SU-DHL-6 (cell line): ENCODE results near the gene EPHB3.

ENCODE experiments used
- H2AFZ ChIP-seq: fragments of 200-600 bp; sonication (generic); 2 replicates; pipeline ENCODE4 v1.6.1; 2014; ENCODE audit warnings: low read depth, mild to moderate bottlenecking, moderate library complexity, mixed read lengths, antibody characterized with exemption, low read length; ENCODE audit not compliant: severe bottlenecking
- H3F3A ChIP-seq: fragments of 200-600 bp; shearing (Covaris generic); 2 replicates; pipeline ENCODE4 v1.6.0; 2016; ENCODE audit warnings: antibody characterized with exemption, mild to moderate bottlenecking; ENCODE audit not compliant: insufficient read depth
- H3K27ac ChIP-seq: fragments of 200-600 bp; sonication (generic); 2 replicates; pipeline ENCODE4 v1.5.1; 2016; ENCODE audit warnings: low read depth, mild to moderate bottlenecking, low read length, moderate library complexity, mixed read lengths
- H3K27me3 ChIP-seq: fragments of 200-600 bp; sonication (generic), shearing (Covaris generic); 2 replicates; pipeline ENCODE4 v1.6.0; 2014; ENCODE audit warnings: mild to moderate bottlenecking, low read length
- H3K36me3 ChIP-seq: fragments of 200-600 bp; sonication (generic); 2 replicates; pipeline ENCODE4 v1.6.1; 2014; ENCODE audit warnings: mild to moderate bottlenecking, low read length, mixed read lengths
- H3K4me2 ChIP-seq: fragments of 300-600, 200-600 bp; shearing (Covaris generic), sonication (generic); 2 replicates; pipeline ENCODE4 v1.6.0; 2014; ENCODE audit warnings: low read length, low read depth, mild to moderate bottlenecking; ENCODE audit not compliant: poor library complexity, severe bottlenecking
- H3K4me3 ChIP-seq: fragments of 200-600 bp; sonication (generic); 2 replicates; pipeline ENCODE4 v1.5.1; 2014; ENCODE audit warnings: antibody characterized with exemption, low read length, mild to moderate bottlenecking, mixed read lengths; ENCODE audit not compliant: insufficient read depth, poor library complexity, severe bottlenecking
- H3K79me2 ChIP-seq: fragments of 200-600 bp; sonication (generic); 2 replicates; pipeline ENCODE4 v1.6.1; 2014; ENCODE audit warnings: mild to moderate bottlenecking, low read length, moderate library complexity; ENCODE audit not compliant: insufficient read depth
- H3K9ac ChIP-seq: fragments of 200-600 bp; sonication (generic); 2 replicates; pipeline ENCODE4 v1.7.0; 2014; ENCODE audit warnings: mild to moderate bottlenecking, low read length
- H3K9me2 ChIP-seq: fragments of 200-600 bp; sonication (generic); replicated peaks from 2 replicates; pipeline ENCODE4 v1.6.1; 2014; ENCODE audit warnings: low read length; ENCODE audit not compliant: insufficient read depth
- H3K9me3 ChIP-seq: fragments of 200-600 bp; sonication (generic); 2 replicates; pipeline ENCODE4 v1.6.1; 2014; ENCODE audit warnings: low read length, mixed read lengths; ENCODE audit not compliant: insufficient read depth
- H4K20me1 ChIP-seq: fragments of 200-600 bp; sonication (generic); 2 replicates; pipeline ENCODE4 v1.6.1; 2014; ENCODE audit warnings: low read depth, mild to moderate bottlenecking, antibody characterized with exemption, low read length, moderate library complexity, mixed read lengths
- EZH2phosphoT487 ChIP-seq: fragments of 200-600 bp; sonication (generic), shearing (Covaris generic); conservative IDR thresholded peaks from 2 replicates; pipeline ENCODE4 v1.6.1; 2018; ENCODE audit warnings: mild to moderate bottlenecking, antibody characterized with exemption, low read length, moderate library complexity, mixed read lengths
- TF ChIP-seq, protein P1 (sequence below): fragments of 200-600 bp; sonication (generic); IDR thresholded peaks from one replicate; pipeline ENCODE4 v1.5.1; 2017; ENCODE audit warnings: antibody characterized with exemption, mild to moderate bottlenecking, low read length, moderate library complexity; ENCODE audit not compliant: insufficient read depth, poor library complexity, severe bottlenecking

EPHB3 gene

DNA sequence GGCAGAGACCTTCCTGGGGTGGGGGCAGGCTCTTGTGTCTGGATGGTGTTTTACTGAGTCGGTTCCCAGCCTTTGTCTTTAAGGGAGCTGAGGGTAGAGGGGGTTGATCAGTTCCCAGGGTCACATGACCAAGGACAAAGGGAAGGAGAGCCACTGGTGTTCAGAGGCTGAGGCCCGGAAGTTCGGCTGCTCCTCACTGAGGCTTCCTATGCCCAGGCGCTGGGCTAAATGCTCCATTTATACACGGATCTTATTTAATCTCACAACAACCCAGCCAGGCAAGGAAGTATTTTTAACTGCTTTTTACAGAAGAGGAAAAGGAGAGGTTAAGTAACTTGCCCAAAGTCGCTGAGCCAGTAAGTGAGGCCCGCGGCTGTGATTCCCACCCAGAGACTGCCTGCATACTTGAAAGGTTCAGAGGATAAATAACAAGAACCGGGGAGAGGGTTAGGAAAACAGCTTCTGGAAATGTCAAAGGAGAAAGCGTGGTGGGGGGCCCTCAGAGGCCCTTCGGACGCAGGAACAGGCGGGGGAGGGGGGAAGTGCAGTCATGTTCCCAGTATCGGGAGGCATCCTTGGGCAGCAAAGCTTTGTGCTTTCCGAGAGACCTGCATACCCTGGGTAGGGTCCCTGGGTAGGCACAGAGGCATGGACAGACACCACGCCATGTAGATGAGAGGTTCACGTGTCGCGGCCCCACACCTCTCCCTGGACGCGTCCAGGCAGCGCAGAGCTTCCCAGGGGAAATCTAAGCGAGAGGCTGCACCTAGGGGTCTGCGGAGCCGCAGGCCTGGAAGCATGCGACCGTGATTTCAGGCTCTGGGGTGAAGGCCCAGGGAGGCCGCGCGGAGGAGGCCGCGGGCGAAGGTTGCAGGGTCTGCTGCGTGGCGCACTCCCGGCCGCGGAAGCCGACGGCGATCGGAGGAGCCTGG is 21.3 kb downstream of the EPHB3 start:
- Histone ChIP-seq H3K27ac (no peak overlapping the region), H3K9ac (no peak overlapping the region), H3K27me3 (no peaks in the 10 kb centered on the region), H3K4me3 (no peak overlapping the region), H4K20me1 (no peaks in the 10 kb centered on the region), H3K79me2 (no peaks in the 10 kb centered on the region), H3K4me2 (no peak overlapping the region), H3K9me2 (no peaks in the 10 kb centered on the region), H3F3A (no peaks in the 10 kb centered on the region), H2AFZ (no peak overlapping the region), H3K36me3 (no peaks in the 10 kb centered on the region), H3K9me3 (no peaks in the 10 kb centered on the region)
- no peak for TF ChIP-seq EZH2phosphoT487
- TF ChIP-seq, protein P1, sequence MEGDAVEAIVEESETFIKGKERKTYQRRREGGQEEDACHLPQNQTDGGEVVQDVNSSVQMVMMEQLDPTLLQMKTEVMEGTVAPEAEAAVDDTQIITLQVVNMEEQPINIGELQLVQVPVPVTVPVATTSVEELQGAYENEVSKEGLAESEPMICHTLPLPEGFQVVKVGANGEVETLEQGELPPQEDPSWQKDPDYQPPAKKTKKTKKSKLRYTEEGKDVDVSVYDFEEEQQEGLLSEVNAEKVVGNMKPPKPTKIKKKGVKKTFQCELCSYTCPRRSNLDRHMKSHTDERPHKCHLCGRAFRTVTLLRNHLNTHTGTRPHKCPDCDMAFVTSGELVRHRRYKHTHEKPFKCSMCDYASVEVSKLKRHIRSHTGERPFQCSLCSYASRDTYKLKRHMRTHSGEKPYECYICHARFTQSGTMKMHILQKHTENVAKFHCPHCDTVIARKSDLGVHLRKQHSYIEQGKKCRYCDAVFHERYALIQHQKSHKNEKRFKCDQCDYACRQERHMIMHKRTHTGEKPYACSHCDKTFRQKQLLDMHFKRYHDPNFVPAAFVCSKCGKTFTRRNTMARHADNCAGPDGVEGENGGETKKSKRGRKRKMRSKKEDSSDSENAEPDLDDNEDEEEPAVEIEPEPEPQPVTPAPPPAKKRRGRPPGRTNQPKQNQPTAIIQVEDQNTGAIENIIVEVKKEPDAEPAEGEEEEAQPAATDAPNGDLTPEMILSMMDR: no peak

GRCh38 chr3:184583578-184584451 is 22.2 kb downstream of the EPHB3 start:
- H3K4me3 ChIP-seq: no peak overlapping the region
- H3K9ac ChIP-seq: no peak overlapping the region
- no peak overlapping the region for H2AFZ ChIP-seq
- TF ChIP-seq EZH2phosphoT487: no peak
- TF ChIP-seq, protein P1: no peak
- no peak overlapping the region for H3K4me2 ChIP-seq
- no peak overlapping the region for H3K27ac ChIP-seq
- H3K9me3 ChIP-seq: no peaks in the 10 kb centered on the region
- H3K36me3 ChIP-seq: no peaks in the 10 kb centered on the region
- no peaks in the 10 kb centered on the region for H3K27me3 ChIP-seq
- no peaks in the 10 kb centered on the region for H3F3A ChIP-seq
- no peaks in the 10 kb centered on the region for H4K20me1 ChIP-seq
- no peaks in the 10 kb centered on the region for H3K9me2 ChIP-seq
- H3K79me2 ChIP-seq: no peaks in the 10 kb centered on the region

DNA sequence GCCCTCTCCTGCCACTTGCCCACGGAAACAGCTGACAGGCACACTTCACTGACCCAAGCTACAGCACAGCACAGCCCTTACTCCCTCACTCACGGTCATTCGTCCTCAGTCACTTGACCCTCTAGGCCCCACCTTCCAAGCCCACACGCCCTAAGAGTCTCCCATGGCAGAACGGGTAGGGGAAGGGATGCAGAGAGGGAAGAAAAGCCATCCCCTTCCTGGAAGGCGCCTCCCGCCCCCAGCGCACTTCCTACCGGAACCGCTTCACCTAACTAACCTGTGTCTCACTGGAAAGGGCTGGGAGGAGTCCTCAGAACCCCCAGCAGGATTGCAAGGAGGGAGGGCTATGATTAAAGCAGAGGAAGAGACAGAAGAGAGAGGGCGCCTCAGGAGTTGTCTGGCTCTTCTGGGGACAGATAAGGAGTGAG is 22.9 kb downstream of the EPHB3 start:
- no peaks in the 10 kb centered on the region for H3K9me2 ChIP-seq
- H3K27me3 ChIP-seq: no peaks in the 10 kb centered on the region
- H3K36me3 ChIP-seq: no peaks in the 10 kb centered on the region
- no peak overlapping the region for H3K4me3 ChIP-seq
- no peaks in the 10 kb centered on the region for H4K20me1 ChIP-seq
- no peaks in the 10 kb centered on the region for H3K9me3 ChIP-seq
- no peak overlapping the region for H2AFZ ChIP-seq
- no peak overlapping the region for H3K4me2 ChIP-seq
- H3F3A ChIP-seq: no peaks in the 10 kb centered on the region
- H3K27ac ChIP-seq: no peak overlapping the region
- no peak overlapping the region for H3K9ac ChIP-seq
- H3K79me2 ChIP-seq: no peaks in the 10 kb centered on the region
- TF ChIP-seq EZH2phosphoT487: no peak
- TF ChIP-seq, protein P1: no peak
